ENCODE results near the gene OSTF1.

The OSTF1 gene

GRCh38 chr9:75086541-75087288 is 1.6 kb upstream of the OSTF1 start:
- FAIRE-seq, result no peak

- FAIRE-seq, result no peak
Measured at GRCh38 chr9:75087289-75087823, 958 bp upstream of the OSTF1 start.

GRCh38 chr9:75088646-75089372 is 495 bp downstream of the OSTF1 start:
- FAIRE-seq, result no peak

GRCh38 chr9:75089373-75089766 is 1.1 kb downstream of the OSTF1 start:
- no peak for FAIRE-seq

- no peak for FAIRE-seq
Measured at GRCh38 chr9:75090579-75090978, 2.3 kb downstream of the OSTF1 start.

- FAIRE-seq, result no peak
Measured at GRCh38 chr9:75092766-75093165, 4.5 kb downstream of the OSTF1 start.

- no peak for FAIRE-seq
Measured at GRCh38 chr9:75096796-75097195, 8.5 kb downstream of the OSTF1 start.

GRCh38 chr9:75101004-75101588 is 12.8 kb downstream of the OSTF1 start:
- no peak for FAIRE-seq

- no peak for FAIRE-seq
Measured at GRCh38 chr9:75102177-75102790, 14.0 kb downstream of the OSTF1 start.

GRCh38 chr9:75104607-75105006 is 16.3 kb downstream of the OSTF1 start:
- no peak for FAIRE-seq

- FAIRE-seq, result no peak
Measured at GRCh38 chr9:75105019-75105540, 16.8 kb downstream of the OSTF1 start.

GRCh38 chr9:75105841-75106240 is 17.5 kb downstream of the OSTF1 start:
- FAIRE-seq, result no peak

- no peak for FAIRE-seq
Measured at GRCh38 chr9:75106857-75107256, 18.5 kb downstream of the OSTF1 start.

- no peak for FAIRE-seq
Measured at GRCh38 chr9:75108571-75108970, 20.3 kb downstream of the OSTF1 start.

- no peak for FAIRE-seq
Measured at GRCh38 chr9:75109210-75109839, 21.0 kb downstream of the OSTF1 start.

GRCh38 chr9:75111019-75111622 is 22.8 kb downstream of the OSTF1 start:
- no peak for FAIRE-seq

- no peak for FAIRE-seq
Measured at GRCh38 chr9:75112789-75113188, 24.5 kb downstream of the OSTF1 start.

GRCh38 chr9:75116306-75116705 is 28.0 kb downstream of the OSTF1 start:
- no peak for FAIRE-seq

GRCh38 chr9:75117564-75117963 is 29.2 kb downstream of the OSTF1 start:
- FAIRE-seq, result no peak

- FAIRE-seq, result no peak
Measured at GRCh38 chr9:75120686-75121085, 32.4 kb downstream of the OSTF1 start.

GRCh38 chr9:75121914-75122558 is 33.7 kb downstream of the OSTF1 start:
- no peak for FAIRE-seq

GRCh38 chr9:75123696-75124095 is 35.4 kb downstream of the OSTF1 start:
- FAIRE-seq, result no peak

All from G401.6 (cell line).